Caco-2 (cell line): ENCODE results near the gene CLSTN2. TPM values are rescaled to one million over a fixed set of nuclear protein-coding genes. Genes with fewer than 3 reads are reported as not detected.

Experiments used
- BruUV-seq: library from RNA; stranded (reverse); fragments of 400-500 nt; replicated peaks from 2 replicates; lab custom pipeline; 2021; lab: Mats Ljungman, UMichigan
- CTCF ChIA-PET: fragments of 300-600 bp; sonication (Branson Sonifier 250); formaldehyde crosslinking; loops from one replicate; lab custom pipeline; 2022; ENCODE audit warnings: antibody characterized with exemption; lab: Charles Lee
- POLR2A ChIA-PET: fragments of 300-600 bp; sonication (Branson Sonifier 250); formaldehyde crosslinking; loops from one replicate; lab custom pipeline; 2022; ENCODE audit warnings: antibody characterized with exemption; lab: Charles Lee
- DNase-seq, 2 experiments: peaks; one replicate each; pipeline versions ENCODE4 v3.0.0 to v3.0.0-alpha.2; 2020 to 2022
- H3K27me3 ChIP-seq: replicated peaks from 2 replicates; pipeline ENCODE4 v1.6.0; 2011; ENCODE audit warnings: low read length; ENCODE audit not compliant: control insufficient read depth, insufficient read depth
- H3K36me3 ChIP-seq: 2 replicates; pipeline ENCODE4 v1.5.1; 2011; ENCODE audit warnings: low read length; ENCODE audit not compliant: control insufficient read depth, insufficient read depth
- H3K4me1 ChIP-seq: fragments of 250-450 bp; sonication (Bioruptor Pico); 2 replicates; pipeline ENCODE4 v1.5.1; 2020; ENCODE audit warnings: mild to moderate bottlenecking
- H3K4me3 ChIP-seq: 2 replicates; pipeline ENCODE4 v1.5.1; 2011; ENCODE audit warnings: low read depth, mild to moderate bottlenecking, control low read depth, low read length
- H3K9me3 ChIP-seq: fragments of 250-450 bp; sonication (Bioruptor Pico); 2 replicates; pipeline ENCODE4 v1.5.1; 2020; ENCODE audit warnings: mild to moderate bottlenecking, moderate library complexity
- H3K27ac Mint-ChIP-seq: one replicate; pipeline ENCODE4 v1.8.0; 2022; ENCODE audit warnings: mixed read lengths; ENCODE audit not compliant: unreplicated experiment
- H3K27me3 Mint-ChIP-seq: one replicate; pipeline ENCODE4 v1.8.0; 2022; ENCODE audit warnings: mixed read lengths; ENCODE audit not compliant: insufficient read depth, unreplicated experiment
- H3K36me3 Mint-ChIP-seq: one replicate; pipeline ENCODE4 v1.8.0; 2022; ENCODE audit warnings: mild to moderate bottlenecking, mixed read lengths; ENCODE audit not compliant: insufficient read depth, unreplicated experiment
- H3K4me1 Mint-ChIP-seq: one replicate; pipeline ENCODE4 v1.8.0; 2022; ENCODE audit warnings: low read depth, mixed read lengths; ENCODE audit not compliant: unreplicated experiment
- H3K4me3 Mint-ChIP-seq: one replicate; pipeline ENCODE4 v1.8.0; 2022; ENCODE audit warnings: mild to moderate bottlenecking, moderate library complexity, mixed read lengths; ENCODE audit not compliant: unreplicated experiment
- H3K9me3 Mint-ChIP-seq: one replicate; pipeline ENCODE4 v1.8.0; 2022; ENCODE audit warnings: mixed read lengths; ENCODE audit not compliant: unreplicated experiment
- intact Hi-C: fragments of 100-400 bp; cut with micrococcal nuclease; formaldehyde crosslinking; loops from one replicate; pipeline ENCODE4 v1.10.0; 2022; ENCODE audit not compliant: unreplicated experiment
- total RNA-seq: library from RNA; stranded (reverse); gene quantifications from 2 replicates; pipeline ENCODE4 v1.2.3, GENCODE V29; 2022
- TF ChIP-seq, protein P1 (sequence below), 2 experiments: fragments of 200-600 bp in 1 of 2; IDR thresholded peaks; 1 replicate in 1 of 2; 2 replicates in 1 of 2; pipeline versions ENCODE4 v1.5.1 to v1.8.0; 2011 to 2022; ENCODE audit warnings: antibody characterized with exemption in 1 of 2, control low read depth in 1 of 2, inconsistent platforms in 1 of 2, low read depth in 1 of 2, low read length in 1 of 2, mild to moderate bottlenecking in 1 of 2, moderate library complexity in 1 of 2; ENCODE audit not compliant: insufficient read depth in 1 of 2, severe bottlenecking in 1 of 2, unreplicated experiment in 1 of 2

Gene CLSTN2
- total RNA-seq, 1 experiment from 2014 or later = 26.1 TPM

DNA sequence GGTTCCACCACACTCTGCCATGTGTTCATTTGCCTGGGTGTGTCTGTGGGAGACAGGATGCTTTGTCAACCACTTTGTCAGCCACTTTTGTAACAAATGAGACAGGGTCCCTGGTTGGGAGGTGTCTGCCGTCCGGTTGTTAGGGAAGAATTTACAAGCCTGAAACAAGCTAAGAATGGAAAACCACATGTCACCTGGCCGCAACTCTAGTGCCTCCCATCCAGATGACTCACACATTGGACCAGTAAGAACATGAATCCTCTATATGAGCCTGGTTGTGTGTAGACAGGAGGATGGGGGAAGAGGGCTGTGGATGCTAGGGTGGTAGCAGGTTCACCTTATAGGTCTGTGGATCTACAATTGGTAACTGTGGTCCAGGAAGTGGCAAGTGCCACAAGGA is 335.3 kb downstream of the CLSTN2 start:
- Mint-ChIP-seq H3K9me3 (no peaks in the 10 kb centered on the region), H3K4me3 (no peak overlapping the region), H3K36me3 (no peaks in the 10 kb centered on the region), H3K4me1 (no peaks in the 10 kb centered on the region), H3K27me3 (peaks cover 6% of the 10 kb centered on the region), H3K27ac (no peak overlapping the region)
- ChIA-PET CTCF (no interaction called here), POLR2A (no interaction called here)
- H3K27me3 ChIP-seq = no peaks in the 10 kb centered on the region
- no peak overlapping the region for H3K4me3 ChIP-seq
- H3K36me3 ChIP-seq = no peaks in the 10 kb centered on the region
- no TSS peak for BruUV-seq
- H3K4me1 ChIP-seq = no peaks in the 10 kb centered on the region
- TF ChIP-seq, protein P1, sequence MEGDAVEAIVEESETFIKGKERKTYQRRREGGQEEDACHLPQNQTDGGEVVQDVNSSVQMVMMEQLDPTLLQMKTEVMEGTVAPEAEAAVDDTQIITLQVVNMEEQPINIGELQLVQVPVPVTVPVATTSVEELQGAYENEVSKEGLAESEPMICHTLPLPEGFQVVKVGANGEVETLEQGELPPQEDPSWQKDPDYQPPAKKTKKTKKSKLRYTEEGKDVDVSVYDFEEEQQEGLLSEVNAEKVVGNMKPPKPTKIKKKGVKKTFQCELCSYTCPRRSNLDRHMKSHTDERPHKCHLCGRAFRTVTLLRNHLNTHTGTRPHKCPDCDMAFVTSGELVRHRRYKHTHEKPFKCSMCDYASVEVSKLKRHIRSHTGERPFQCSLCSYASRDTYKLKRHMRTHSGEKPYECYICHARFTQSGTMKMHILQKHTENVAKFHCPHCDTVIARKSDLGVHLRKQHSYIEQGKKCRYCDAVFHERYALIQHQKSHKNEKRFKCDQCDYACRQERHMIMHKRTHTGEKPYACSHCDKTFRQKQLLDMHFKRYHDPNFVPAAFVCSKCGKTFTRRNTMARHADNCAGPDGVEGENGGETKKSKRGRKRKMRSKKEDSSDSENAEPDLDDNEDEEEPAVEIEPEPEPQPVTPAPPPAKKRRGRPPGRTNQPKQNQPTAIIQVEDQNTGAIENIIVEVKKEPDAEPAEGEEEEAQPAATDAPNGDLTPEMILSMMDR (IDR thresholded peaks at IDR 0.05; ENCODE audit: insufficient read depth in 1 of 2, low read depth in 1 of 2, low read length in 1 of 2, severe bottlenecking in 1 of 2, unreplicated experiment in 1 of 2) = no peak
- intact Hi-C loops = no loop called here
- DNase-seq = no peak
- no peaks in the 10 kb centered on the region for H3K9me3 ChIP-seq

DNA sequence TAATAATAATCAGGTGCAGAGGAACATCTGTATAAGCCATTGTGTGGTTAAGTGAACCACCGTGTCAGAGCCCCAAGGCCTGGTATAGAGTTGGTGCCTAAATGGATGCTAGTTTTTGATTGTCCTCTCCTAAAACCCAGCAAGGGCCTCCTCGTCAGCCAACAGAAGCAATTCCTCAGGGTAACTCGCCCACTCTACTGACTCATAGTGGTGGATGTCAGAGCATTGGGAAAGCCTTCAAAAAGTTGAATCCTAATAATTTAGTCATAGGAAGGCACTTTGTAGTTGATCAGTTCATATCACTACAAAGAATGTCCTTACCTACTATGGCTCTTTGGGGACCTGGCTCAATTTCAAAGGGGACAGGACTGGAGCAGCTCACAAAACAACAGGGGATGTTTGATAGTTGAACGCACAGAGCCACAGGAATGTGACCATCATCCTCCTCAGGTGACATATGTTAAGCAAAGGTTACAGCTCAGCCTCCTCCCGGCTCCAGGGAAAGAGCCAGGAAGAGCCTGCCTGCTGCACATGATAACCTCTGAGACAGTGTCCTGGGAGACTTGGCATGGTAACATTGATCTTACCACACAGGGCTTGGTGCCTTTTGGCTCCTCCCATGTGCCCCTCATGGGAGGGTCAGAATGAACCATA is 338.7 kb downstream of the CLSTN2 start:
- ChIA-PET POLR2A (no interaction called here), CTCF (no interaction called here)
- Mint-ChIP-seq H3K36me3 (no peaks in the 10 kb centered on the region), H3K27ac (no peak overlapping the region), H3K9me3 (no peaks in the 10 kb centered on the region), H3K4me1 (no peaks in the 10 kb centered on the region), H3K27me3 (peaks cover 6% of the 10 kb centered on the region), H3K4me3 (no peak overlapping the region)
- H3K4me3 ChIP-seq = no peak overlapping the region
- H3K9me3 ChIP-seq = no peaks in the 10 kb centered on the region
- H3K27me3 ChIP-seq = no peaks in the 10 kb centered on the region
- no peak for DNase-seq
- H3K4me1 ChIP-seq = no peaks in the 10 kb centered on the region
- intact Hi-C loops = no loop called here
- H3K36me3 ChIP-seq = no peaks in the 10 kb centered on the region
- TF ChIP-seq, protein P1 (IDR thresholded peaks at IDR 0.05; ENCODE audit: insufficient read depth in 1 of 2, low read depth in 1 of 2, low read length in 1 of 2, severe bottlenecking in 1 of 2, unreplicated experiment in 1 of 2) = no peak
- BruUV-seq = no TSS peak

- Histone ChIP-seq H3K9me3 (no peaks in the 10 kb centered on the region), H3K27me3 (no peaks in the 10 kb centered on the region), H3K4me1 (no peaks in the 10 kb centered on the region), H3K36me3 (no peaks in the 10 kb centered on the region), H3K4me3 (no peak overlapping the region)
- ChIA-PET CTCF (interaction anchor here (0.6 kb wide), 1 partner anchor 156 kb away, joined by 4 read pairs; no protein-coding TSS in a partner anchor), POLR2A (no interaction called here)
- no peak overlapping the region for H3K27ac Mint-ChIP-seq
- no TSS peak for BruUV-seq
- TF ChIP-seq, protein P1 (IDR thresholded peaks at IDR 0.05; ENCODE audit: insufficient read depth in 1 of 2, low read depth in 1 of 2, low read length in 1 of 2, severe bottlenecking in 1 of 2, unreplicated experiment in 1 of 2) = no peak
- no peaks in the 10 kb centered on the region for H3K9me3 Mint-ChIP-seq
- no peaks in the 10 kb centered on the region for H3K36me3 Mint-ChIP-seq
- H3K4me3 Mint-ChIP-seq = no peak overlapping the region
- peaks cover 6% of the 10 kb centered on the region for H3K27me3 Mint-ChIP-seq
- intact Hi-C loops = no loop called here
- no peaks in the 10 kb centered on the region for H3K4me1 Mint-ChIP-seq
- DNase-seq = no peak
Measured at GRCh38 chr3:140274429-140274828, 339.4 kb downstream of the CLSTN2 start.
